ENCODE measurements around the gene SUPT16H.

The SUPT16H gene

DNA sequence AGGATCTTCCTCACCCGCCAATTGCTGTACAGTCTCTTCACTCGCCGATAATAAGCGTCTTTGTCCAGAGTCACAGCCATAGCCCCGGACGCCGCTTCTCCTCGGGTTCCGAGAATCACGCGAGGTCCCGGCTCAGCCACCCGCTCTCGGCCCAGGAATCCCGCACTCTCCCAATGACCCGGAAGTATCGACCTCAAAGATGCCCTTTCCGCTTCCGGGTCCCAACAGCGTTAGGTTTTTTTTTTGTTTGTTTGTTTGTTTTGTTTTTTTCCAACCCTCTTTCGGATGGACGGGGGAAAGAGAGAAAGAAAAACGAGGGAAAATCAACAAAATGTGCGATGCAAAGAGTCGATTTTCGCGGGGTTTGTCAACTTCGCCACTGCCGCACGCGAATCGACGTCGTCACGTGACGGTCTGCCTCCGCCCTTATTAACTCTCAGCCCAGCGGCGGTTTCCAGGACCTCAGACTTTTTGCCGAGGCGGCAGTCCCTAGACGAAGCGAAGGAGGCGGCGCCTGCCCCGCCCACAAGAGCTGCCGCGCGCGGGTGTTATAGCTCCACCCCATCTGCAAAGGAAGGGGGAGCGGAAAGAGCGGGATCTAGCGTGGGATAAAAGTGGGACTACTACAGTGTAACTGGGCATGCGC, at the start of gene SUPT16H:
TSS of gene SUPT16H (minus strand) at position 172 of the 646 bp plus-strand sequence. CDS start at position 80, 92 bp downstream.
- TF ChIP-seq CTCF (IDR thresholded peaks at IDR 0.05): no peak
- H3K27ac ChIP-seq: peak within 1 kb of the TSS; percentile 94
- H3K36me3 ChIP-seq (ENCODE audit: control insufficient read depth, insufficient read depth, low read length): no peaks in the 10 kb centered on the region
- peaks cover 4% of the 10 kb centered on the region for H3K4me1 ChIP-seq
- peak within 1 kb of the TSS; percentile 92 for H2AFZ ChIP-seq
- H3K79me2 ChIP-seq: peaks cover 11% of the 10 kb centered on the region
- peak within 1 kb of the TSS; percentile 58 for H3K9ac ChIP-seq
- peak within 1 kb of the TSS; percentile 78 for H3K4me2 ChIP-seq (ENCODE audit: low read length)
- no peaks in the 10 kb centered on the region for H3K9me3 ChIP-seq (ENCODE audit: control insufficient read depth, low read length)
- H3K27me3 ChIP-seq (ENCODE audit: control insufficient read depth, insufficient read depth, low read length): no peaks in the 10 kb centered on the region
- H3K4me3 ChIP-seq (ENCODE audit: low read depth, low read length): peak within 1 kb of the TSS; percentile 88

GRCh38 chr14:21431126-21431525, 47.3 kb upstream of the SUPT16H start:
- Histone ChIP-seq H3K9ac (no peak overlapping the region), H3K79me2 (peaks cover 44% of the 10 kb centered on the region), H3K4me3 (ENCODE audit: low read depth, low read length) (no peak overlapping the region), H3K36me3 (ENCODE audit: control insufficient read depth, insufficient read depth, low read length) (no peaks in the 10 kb centered on the region), H3K27ac (no peak overlapping the region), H2AFZ (no peak overlapping the region), H3K9me3 (ENCODE audit: control insufficient read depth, low read length) (no peaks in the 10 kb centered on the region), H3K4me1 (peaks cover 7% of the 10 kb centered on the region), H3K27me3 (ENCODE audit: control insufficient read depth, insufficient read depth, low read length) (no peaks in the 10 kb centered on the region), H3K4me2 (ENCODE audit: low read length) (no peak overlapping the region)
- no peak for TF ChIP-seq CTCF (IDR thresholded peaks at IDR 0.05)

DNA sequence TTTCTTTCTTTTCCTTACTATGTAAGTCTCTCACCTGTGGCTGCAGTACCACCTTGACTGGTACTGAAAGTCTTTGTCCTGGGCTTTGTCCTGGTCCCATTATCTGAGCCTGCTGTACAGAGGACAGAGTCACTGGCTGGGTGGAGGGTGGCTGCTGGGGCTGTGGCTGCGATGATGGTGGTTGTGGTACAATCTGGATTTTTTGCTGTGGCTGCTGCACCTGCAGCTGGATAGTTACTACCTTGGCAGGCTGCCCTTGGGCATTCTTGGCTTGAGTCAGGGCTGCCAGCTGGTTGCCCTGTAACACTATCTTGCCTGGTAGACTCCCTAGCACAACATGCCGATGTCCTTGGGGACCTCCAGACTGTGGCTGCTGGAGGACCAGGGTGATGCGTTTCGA, 45.1 kb upstream of the SUPT16H start:
- H3K27ac ChIP-seq: no peak overlapping the region
- no peak overlapping the region for H3K4me3 ChIP-seq (ENCODE audit: low read depth, low read length)
- no peak overlapping the region for H3K4me2 ChIP-seq (ENCODE audit: low read length)
- H3K36me3 ChIP-seq (ENCODE audit: control insufficient read depth, insufficient read depth, low read length): no peaks in the 10 kb centered on the region
- H3K9me3 ChIP-seq (ENCODE audit: control insufficient read depth, low read length): no peaks in the 10 kb centered on the region
- H3K9ac ChIP-seq: no peak overlapping the region
- no peak for TF ChIP-seq CTCF (IDR thresholded peaks at IDR 0.05)
- peaks cover 29% of the 10 kb centered on the region for H3K79me2 ChIP-seq
- H3K4me1 ChIP-seq: peaks cover 4% of the 10 kb centered on the region
- no peak overlapping the region for H2AFZ ChIP-seq
- no peaks in the 10 kb centered on the region for H3K27me3 ChIP-seq (ENCODE audit: control insufficient read depth, insufficient read depth, low read length)

- no peak for TF ChIP-seq CTCF (IDR thresholded peaks at IDR 0.05)
- no peak overlapping the region for H2AFZ ChIP-seq
- peaks cover 4% of the 10 kb centered on the region for H3K4me1 ChIP-seq
- no peaks in the 10 kb centered on the region for H3K9me3 ChIP-seq (ENCODE audit: control insufficient read depth, low read length)
- no peak overlapping the region for H3K4me2 ChIP-seq (ENCODE audit: low read length)
- no peak overlapping the region for H3K27ac ChIP-seq
- H3K9ac ChIP-seq: no peak overlapping the region
- H3K4me3 ChIP-seq (ENCODE audit: low read depth, low read length): no peak overlapping the region
- no peaks in the 10 kb centered on the region for H3K36me3 ChIP-seq (ENCODE audit: control insufficient read depth, insufficient read depth, low read length)
- H3K79me2 ChIP-seq: peaks cover 34% of the 10 kb centered on the region
- H3K27me3 ChIP-seq (ENCODE audit: control insufficient read depth, insufficient read depth, low read length): no peaks in the 10 kb centered on the region
Observed at GRCh38 chr14:21426692-21427091, 42.9 kb upstream of the SUPT16H start.

DNA sequence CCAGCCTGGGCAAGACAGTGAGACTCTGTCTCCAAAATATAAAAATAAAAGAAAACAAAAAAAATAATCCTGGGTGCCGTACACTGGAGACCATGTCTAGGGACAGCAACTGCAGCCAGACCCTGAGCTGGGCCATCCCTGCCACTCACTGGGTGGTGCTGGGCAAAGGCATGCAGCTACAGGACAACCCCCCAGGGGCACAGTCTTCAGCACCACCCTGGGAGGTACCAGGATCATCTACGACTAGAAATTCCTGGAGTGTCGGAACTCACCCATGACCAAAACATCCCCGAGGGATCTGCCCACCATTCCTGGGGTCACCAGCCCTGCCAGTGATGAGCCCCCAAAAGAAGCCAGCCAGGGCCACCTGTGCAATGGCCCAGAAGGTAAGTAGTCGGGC, 35.7 kb upstream of the SUPT16H start:
- Histone ChIP-seq H3K4me2 (ENCODE audit: low read length) (no peak overlapping the region), H3K9me3 (ENCODE audit: control insufficient read depth, low read length) (no peaks in the 10 kb centered on the region), H3K4me3 (ENCODE audit: low read depth, low read length) (no peak overlapping the region), H3K27me3 (ENCODE audit: control insufficient read depth, insufficient read depth, low read length) (no peaks in the 10 kb centered on the region), H2AFZ (no peak overlapping the region), H3K27ac (no peak overlapping the region), H3K4me1 (no peaks in the 10 kb centered on the region), H3K79me2 (peaks cover 23% of the 10 kb centered on the region), H3K9ac (no peak overlapping the region), H3K36me3 (ENCODE audit: control insufficient read depth, insufficient read depth, low read length) (no peaks in the 10 kb centered on the region)
- TF ChIP-seq CTCF (IDR thresholded peaks at IDR 0.05): no peak
